Measurements from ENCODE around the gene HIC1.

HIC1 gene

GRCh38 chr17:2077040-2077439, 22.1 kb downstream of the HIC1 start:
- no peak for DNase-seq

GRCh38 chr17:2081564-2081963, 26.7 kb downstream of the HIC1 start:
- DNase-seq = no peak

GRCh38 chr17:2082003-2082781, 27.3 kb downstream of the HIC1 start:
- DNase-seq = no peak

- DNase-seq = no peak
Observed at GRCh38 chr17:2083613-2084035, 28.7 kb downstream of the HIC1 start.

- no peak for DNase-seq
Observed at GRCh38 chr17:2084036-2084765, 29.3 kb downstream of the HIC1 start.

- DNase-seq = no peak
Observed at GRCh38 chr17:2084766-2085647, 30.1 kb downstream of the HIC1 start.

- DNase-seq = no peak
Observed at GRCh38 chr17:2085648-2085949, 30.7 kb downstream of the HIC1 start.

GRCh38 chr17:2086306-2086705, 31.4 kb downstream of the HIC1 start:
- DNase-seq = no peak

- peak; percentile 27 to 36 for DNase-seq
Observed at GRCh38 chr17:2087597-2088211, 32.8 kb downstream of the HIC1 start.

GRCh38 chr17:2089021-2089422, 34.1 kb downstream of the HIC1 start:
- DNase-seq = no peak

GRCh38 chr17:2090210-2090641, 35.3 kb downstream of the HIC1 start:
- no peak for DNase-seq

GRCh38 chr17:2090804-2091534, 36.1 kb downstream of the HIC1 start:
- DNase-seq = no peak

- no peak for DNase-seq
Observed at GRCh38 chr17:2092253-2092652, 37.4 kb downstream of the HIC1 start.

- DNase-seq = no peak
Observed at GRCh38 chr17:2093349-2093748, 38.4 kb downstream of the HIC1 start.

- DNase-seq = no peak
Observed at GRCh38 chr17:2094891-2095535, 40.1 kb downstream of the HIC1 start.

GRCh38 chr17:2095536-2095910, 40.6 kb downstream of the HIC1 start:
- DNase-seq = no peak

- peak in 1 of 2 donors; percentile 29 for DNase-seq
Observed at GRCh38 chr17:2101448-2102257, 46.8 kb downstream of the HIC1 start.

- no peak for DNase-seq
Observed at GRCh38 chr17:2102931-2103809, 48.3 kb downstream of the HIC1 start.

- no peak for DNase-seq
Observed at GRCh38 chr17:2105663-2106062, 50.8 kb downstream of the HIC1 start.

All from stimulated activated CD4-positive, alpha-beta T cell treated with anti-CD3 and anti-CD28 coated beads, Interleukin-2, amount 100 ng/mL, for 48 hours (primary cell).